HG02840 (cell line): ENCODE data around the gene ATRIP.
"Not testable (repeated sequence)": the region's sequence is repeated elsewhere in the genome, so short reads cannot be mapped to it uniquely, and the experiment has no call there.

Experiments
- ATAC-seq: cut with Tn5 transposase; IDR thresholded peaks from one replicate; pipeline ENCODE4 v1.9.1; 2021; ENCODE audit warnings: mild to moderate bottlenecking, moderate library complexity, moderate number of reproducible peaks; ENCODE audit not compliant: unreplicated experiment, low FRiP score

The ATRIP gene

DNA sequence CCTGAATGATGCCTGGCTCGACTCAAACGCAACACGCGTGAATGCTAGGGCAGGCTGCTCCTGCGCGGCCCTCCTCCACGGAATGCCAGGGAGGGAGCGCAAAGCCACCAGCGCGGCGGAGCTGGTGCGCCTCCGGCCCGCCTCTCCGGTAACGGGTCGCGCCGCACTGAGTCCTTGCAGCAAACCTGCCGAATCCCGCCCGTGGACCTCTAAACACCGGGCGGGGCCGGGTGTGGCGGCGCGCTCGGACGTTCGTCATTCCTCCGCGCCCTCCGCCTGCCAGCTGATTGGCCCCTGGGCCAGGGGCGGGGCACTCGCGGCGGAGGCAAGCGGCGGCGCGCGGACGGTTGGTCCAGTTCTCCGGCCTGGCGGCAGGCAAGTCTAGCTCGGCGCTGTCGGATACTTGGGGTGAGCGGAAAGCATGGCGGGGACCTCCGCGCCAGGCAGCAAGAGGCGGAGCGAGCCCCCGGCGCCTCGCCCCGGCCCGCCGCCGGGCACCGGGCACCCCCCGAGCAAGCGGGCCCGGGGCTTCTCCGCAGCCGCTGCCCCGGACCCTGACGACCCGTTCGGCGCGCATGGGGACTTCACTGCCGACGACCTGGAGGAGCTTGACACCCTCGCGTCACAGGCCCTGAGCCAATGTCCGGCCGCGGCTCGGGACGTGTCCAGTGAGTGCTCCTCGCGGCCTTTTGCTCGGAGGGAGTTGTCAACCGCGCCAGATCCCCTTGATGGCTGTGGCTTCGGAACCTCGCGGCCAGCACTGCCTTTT lies at the start of gene ATRIP:
Gene ATRIP, plus strand, starts transcription at position 313 of the 769 bp plus-strand sequence. Its CDS starts 109 bp downstream, at position 422.
- ATAC-seq: peak; percentile 89

GRCh38 chr3:48397767-48398681 lies 48.5 kb upstream of the ATRIP start:
- no peak for ATAC-seq

GRCh38 chr3:48398701-48399386 lies 47.7 kb upstream of the ATRIP start:
- no peak for ATAC-seq

GRCh38 chr3:48399387-48400172 lies 47.0 kb upstream of the ATRIP start:
- no peak for ATAC-seq

GRCh38 chr3:48400824-48401433 lies 45.6 kb upstream of the ATRIP start:
- no peak for ATAC-seq

DNA sequence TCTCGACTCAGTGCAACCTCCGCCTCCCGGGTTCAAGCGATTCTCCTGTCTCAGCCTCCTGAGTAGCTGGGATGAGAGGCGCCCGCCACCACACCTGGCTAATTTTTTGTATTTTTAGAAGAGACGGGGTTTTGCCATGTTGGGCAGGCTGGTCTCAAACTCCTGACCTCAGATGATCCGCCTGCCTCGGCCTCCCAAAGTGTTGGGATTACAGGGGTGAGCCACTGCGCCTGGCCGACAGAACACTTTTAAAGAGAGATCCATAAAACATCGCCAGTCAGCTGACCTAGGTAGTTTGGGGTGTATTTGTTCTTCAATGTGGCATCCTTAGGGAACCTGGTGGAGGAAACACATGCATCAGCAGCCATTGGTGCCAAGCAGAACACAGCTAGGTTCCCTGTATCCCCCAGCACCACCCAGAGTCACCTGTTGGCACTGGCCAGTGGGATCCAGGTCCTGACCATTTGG lies 45.1 kb upstream of the ATRIP start:
- not testable (repeated sequence) for ATAC-seq

GRCh38 chr3:48402281-48402732 lies 44.2 kb upstream of the ATRIP start:
- ATAC-seq: no peak

- ATAC-seq: no peak
These were observed 43.6 kb upstream of the ATRIP start for GRCh38 chr3:48402907-48403306.

- no peak for ATAC-seq
These were observed 42.8 kb upstream of the ATRIP start for GRCh38 chr3:48403533-48404439.

DNA sequence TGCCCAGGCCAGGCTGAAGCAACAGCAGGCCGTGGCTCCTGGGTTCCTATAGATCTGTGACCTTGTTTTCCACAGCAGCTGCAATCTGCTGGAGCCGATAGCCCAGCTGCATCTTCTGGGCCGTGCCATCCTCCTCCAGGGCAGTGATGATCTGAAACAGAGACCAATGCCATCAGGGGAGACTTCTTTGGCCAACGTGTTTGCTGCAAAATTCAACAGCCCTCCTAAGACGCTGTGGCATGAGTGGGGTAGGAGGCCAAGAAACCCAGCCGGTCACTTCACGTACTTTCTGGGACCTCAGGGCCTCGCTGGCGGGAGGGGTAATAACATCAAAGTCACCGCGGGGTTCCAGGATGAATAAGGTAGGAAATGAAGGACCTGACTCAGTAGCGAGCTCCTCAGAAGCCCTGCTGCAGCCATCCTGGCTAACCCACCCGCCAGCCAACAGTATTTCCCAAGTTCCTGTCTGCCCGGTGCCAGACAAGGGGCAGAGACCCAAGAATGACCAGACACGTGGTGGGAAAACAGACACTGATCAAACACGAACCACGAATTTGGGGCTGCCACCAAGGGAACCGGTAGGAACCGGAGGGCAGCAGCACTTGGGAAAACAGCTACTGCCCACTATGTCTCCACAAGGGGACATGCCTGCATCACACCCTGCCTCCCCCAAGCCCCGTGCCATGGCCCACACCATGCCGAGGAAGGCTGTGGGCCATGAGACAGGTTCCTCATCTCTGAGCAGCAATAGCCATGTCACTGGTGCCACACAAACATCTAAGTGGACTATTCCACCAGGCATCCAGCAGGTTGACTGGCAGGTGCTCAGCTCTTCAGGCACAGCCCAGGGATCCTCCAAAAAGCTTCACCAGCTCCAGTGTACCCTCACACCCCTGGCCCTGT lies 41.8 kb upstream of the ATRIP start:
- no peak for ATAC-seq

DNA sequence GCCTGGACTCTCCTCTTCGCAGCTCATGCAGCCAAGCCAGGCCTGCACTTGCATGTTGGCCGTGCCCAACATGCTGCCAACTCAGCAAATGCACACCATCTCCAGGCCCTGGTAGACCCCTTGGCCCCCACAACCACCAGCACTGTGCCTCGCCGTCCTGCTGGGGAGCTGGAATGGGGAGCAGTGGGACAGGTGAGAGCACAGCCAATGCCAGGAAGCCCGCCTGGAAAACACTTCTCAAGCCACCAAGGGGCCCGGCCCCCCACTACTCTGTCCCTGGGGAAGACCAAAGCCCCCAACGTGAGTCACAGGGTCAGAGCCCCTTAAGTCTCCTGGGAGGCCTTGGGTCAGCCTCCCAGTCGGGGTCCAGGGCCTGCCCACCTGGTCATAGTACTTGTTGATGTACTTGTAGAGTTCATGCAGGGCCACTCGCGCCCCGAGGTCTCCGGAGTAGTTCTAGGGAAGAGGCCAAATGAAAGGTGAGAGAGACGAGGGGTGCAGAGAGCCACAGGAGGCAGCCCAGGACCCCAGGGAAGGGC lies 41.1 kb upstream of the ATRIP start:
- ATAC-seq: no peak

DNA sequence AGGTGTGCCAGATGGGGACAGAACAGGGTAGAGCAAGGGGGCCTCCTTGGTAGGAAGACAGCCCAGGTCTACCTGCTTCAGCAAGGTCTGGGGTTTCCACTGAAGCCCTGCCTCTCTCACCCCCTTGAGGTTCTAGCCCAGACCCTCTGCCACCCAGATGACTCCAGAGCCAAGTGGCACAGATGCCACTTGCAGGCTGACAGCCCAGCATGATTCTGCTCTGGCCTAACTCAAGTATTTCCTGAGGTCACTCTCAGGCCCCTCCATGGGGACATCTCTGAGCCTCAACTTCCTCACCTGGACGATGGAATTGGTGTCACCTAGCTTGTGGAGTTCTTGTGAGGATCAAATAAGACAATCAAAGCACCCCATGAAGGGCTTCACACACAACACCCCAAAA lies 40.6 kb upstream of the ATRIP start:
- no peak for ATAC-seq

DNA sequence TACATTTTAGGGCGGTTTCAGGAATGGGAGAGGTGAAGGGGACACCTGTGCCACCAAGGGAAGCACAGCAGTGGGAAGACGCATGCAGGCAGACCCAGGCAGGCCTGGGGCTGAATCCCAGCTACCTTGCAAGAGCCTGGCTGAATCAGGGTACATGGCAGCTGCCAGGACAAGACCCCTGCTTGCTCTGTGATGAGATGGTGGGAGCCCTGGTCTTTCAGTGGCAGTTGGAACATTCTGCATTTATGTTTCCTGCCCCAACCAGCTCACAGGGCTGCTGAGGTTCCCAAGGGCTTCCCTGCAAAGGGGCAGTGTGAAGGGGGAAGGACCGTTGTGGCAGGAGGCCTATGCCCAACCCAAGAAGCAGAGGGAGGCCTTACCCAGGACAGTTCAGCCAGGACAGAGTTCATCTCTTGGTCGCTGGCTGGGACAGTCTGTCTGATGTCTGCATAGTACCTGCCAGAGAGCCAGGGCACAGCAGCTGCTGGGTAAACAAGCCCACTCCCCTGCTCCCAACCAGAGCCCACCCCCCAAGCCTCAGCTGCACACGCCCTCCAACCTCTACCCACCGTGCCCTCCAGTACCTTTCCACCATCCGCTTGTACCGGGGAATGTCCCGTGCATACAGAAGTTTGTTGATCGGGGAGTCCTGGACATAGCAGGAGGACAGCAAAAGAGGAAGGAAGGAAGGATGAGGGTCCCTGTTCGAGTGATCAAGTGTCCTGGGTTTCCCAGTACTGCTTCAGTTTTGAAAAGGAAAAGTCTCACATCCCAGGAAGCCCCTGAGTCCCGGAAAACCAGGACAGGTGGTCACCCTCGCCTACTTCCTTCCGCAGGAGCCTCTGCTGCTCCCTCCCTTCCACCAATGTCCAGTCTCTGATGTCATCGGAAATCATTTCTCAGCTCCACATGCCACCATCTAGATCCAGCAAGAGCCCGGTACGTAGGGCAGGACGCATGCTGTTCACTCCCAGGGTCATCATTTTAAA lies 39.8 kb upstream of the ATRIP start:
- no peak for ATAC-seq

DNA sequence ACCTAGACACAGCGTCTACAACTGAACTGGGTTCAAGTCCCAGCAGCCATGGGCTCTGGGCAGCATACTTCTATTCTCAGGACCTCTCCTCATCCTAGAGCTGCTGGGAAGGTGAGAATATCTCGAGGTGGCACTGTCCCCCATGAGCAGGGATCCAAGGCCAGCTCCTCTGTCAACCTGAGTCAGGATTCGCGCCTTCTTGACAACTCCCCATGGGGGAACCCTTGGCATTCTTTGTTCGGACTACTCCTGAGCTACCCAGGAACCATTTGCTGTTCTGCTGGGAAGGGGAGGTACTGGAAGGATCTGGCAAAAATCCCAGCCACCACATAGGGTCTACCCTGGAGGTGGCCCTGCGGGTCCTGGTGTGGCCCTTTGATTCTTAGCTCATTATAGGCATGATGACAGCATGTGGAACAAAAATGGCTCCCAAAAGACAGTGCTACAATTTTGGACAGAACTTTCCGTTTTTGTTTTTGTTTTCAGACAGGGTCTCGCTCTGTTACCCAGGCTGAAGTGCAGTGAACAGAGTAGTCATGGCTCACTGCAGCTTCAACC lies 38.9 kb upstream of the ATRIP start:
- ATAC-seq: no peak

DNA sequence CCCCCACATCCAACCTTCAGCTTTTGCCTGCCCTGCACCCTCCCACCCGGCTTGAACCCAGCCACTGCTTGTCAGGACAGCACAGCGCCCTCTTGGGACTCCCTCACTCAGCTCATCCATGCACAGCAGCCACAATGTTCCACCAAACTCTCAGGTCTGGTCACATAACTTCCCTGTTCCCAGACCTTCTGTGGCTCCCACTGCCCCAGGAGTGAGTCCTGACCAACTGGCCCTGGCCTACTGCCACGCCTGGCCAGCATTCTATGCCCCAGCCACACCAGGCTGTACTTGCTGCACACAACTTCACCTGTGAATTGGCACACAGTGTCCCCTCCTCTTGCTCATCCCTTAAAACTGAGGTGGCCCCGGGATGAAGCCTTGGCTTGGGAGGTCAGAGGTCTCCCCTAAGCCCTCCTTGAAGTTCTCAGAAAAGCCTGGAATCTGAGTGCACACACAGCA lies 37.7 kb upstream of the ATRIP start:
- no peak for ATAC-seq
